ENCODE measurements around the gene EHD1. TPM values are rescaled to one million over a fixed set of nuclear protein-coding genes. Genes with fewer than 3 reads are reported as not detected.

The EHD1 gene
- total RNA-seq, 1 donor from 2014 or later, result 111 TPM

DNA sequence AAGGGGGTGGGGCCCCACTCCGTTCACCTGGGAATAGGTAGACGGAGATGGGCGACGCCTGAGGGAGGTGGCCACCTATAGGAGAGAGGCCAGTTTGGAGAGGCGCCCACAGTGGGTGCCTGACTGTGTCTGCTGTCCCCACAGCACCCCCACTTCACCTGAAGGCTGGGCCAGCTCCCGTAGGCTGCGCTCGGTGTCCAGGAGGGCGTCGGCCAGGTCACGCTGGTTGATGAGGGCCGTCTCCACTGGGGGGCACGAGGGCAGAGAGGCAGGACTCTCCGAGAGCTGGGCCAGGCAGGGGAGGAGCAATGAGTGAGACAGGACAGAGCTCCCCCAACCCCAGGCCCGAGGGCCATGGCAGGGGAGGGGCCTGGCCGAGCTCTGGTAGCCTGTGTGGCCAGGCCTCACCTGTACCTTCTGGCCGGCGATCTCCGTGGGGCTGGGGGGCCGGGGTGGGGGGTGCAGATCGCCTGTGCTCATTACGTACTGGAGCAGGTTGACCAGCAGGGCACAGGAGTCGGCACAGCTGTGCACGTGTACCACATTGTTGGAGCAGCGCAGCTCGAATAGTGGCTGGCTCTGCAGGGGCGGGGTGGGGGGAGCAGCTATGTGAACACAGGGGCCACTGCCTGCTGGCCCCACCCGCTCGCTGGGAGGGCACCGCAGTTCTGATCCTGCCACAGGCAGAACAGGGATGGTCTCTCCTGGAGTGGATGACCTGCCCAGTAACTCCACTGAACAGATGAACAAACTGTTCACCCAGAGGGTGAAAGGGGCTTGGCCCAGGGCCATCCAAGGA lies 23.9 kb upstream of the EHD1 start:
- Mint-ChIP-seq H3K4me1 (ENCODE audit: low read depth) (no peaks in the 10 kb centered on the region), H3K27ac (ENCODE audit: unreplicated experiment) (no peak overlapping the region), H3K36me3 (ENCODE audit: low read depth) (peaks cover 25% of the 10 kb centered on the region), H3K27me3 (ENCODE audit: low read depth) (no peaks in the 10 kb centered on the region), H3K4me3 (ENCODE audit: unreplicated experiment) (no peak overlapping the region), H3K9me3 (ENCODE audit: low read depth) (no peaks in the 10 kb centered on the region)
- TF ChIP-seq, protein P1, sequence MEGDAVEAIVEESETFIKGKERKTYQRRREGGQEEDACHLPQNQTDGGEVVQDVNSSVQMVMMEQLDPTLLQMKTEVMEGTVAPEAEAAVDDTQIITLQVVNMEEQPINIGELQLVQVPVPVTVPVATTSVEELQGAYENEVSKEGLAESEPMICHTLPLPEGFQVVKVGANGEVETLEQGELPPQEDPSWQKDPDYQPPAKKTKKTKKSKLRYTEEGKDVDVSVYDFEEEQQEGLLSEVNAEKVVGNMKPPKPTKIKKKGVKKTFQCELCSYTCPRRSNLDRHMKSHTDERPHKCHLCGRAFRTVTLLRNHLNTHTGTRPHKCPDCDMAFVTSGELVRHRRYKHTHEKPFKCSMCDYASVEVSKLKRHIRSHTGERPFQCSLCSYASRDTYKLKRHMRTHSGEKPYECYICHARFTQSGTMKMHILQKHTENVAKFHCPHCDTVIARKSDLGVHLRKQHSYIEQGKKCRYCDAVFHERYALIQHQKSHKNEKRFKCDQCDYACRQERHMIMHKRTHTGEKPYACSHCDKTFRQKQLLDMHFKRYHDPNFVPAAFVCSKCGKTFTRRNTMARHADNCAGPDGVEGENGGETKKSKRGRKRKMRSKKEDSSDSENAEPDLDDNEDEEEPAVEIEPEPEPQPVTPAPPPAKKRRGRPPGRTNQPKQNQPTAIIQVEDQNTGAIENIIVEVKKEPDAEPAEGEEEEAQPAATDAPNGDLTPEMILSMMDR (IDR thresholded peaks at IDR 0.05), result no peak
- DNase-seq (ENCODE audit: low spot score), result peak; percentile 93

DNA sequence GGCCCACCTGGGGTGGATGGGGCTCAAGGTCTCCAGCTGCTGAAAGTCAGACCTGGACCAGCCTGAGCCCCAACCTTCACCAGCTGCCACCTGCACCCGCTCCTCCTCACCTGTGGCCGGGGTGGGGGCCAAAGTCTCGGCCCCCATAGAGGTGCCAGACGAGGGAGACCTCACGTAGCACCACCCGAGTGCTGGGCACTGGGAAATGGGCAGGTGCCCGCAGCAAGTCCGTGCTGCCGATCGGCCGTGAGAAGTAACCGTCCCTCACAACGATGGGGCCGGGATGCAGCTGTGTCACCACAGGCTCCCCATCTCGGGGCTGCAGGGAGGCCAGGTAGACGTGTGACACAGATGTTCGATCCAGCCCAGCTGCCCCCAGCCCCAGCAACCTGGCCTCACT lies 22.4 kb upstream of the EHD1 start:
- Mint-ChIP-seq H3K36me3 (ENCODE audit: low read depth) (peaks cover 27% of the 10 kb centered on the region), H3K4me1 (ENCODE audit: low read depth) (no peaks in the 10 kb centered on the region), H3K9me3 (ENCODE audit: low read depth) (no peaks in the 10 kb centered on the region), H3K4me3 (ENCODE audit: unreplicated experiment) (no peak overlapping the region), H3K27me3 (ENCODE audit: low read depth) (no peaks in the 10 kb centered on the region), H3K27ac (ENCODE audit: unreplicated experiment) (no peak overlapping the region)
- no peak for DNase-seq (ENCODE audit: low spot score)
- TF ChIP-seq, protein P1 (IDR thresholded peaks at IDR 0.05), result no peak

DNA sequence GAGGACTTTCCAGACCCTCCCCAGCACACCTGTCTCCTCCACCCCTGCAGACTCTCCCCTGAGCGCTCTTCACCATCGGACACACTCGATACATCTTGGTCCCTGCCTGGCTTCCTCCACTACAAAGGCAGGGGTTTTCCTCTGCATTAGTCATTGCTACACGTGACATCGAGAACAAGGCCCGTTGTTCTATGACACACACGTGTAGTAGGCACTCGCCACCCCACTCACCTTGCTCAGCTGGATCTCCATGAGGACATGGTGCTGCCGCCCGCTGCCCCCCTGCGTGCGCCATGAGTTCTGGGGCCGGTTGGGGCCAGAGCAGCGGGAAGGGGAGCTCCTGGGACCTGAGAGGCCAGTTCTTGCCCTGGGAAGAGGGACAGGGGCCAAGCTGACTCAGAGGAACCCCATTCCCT lies 21.9 kb upstream of the EHD1 start:
- H3K9me3 Mint-ChIP-seq (ENCODE audit: low read depth), result no peaks in the 10 kb centered on the region
- peaks cover 25% of the 10 kb centered on the region for H3K36me3 Mint-ChIP-seq (ENCODE audit: low read depth)
- no peaks in the 10 kb centered on the region for H3K27me3 Mint-ChIP-seq (ENCODE audit: low read depth)
- H3K27ac Mint-ChIP-seq (ENCODE audit: unreplicated experiment), result no peak overlapping the region
- TF ChIP-seq, protein P1 (IDR thresholded peaks at IDR 0.05), result no peak
- no peak for DNase-seq (ENCODE audit: low spot score)
- no peak overlapping the region for H3K4me3 Mint-ChIP-seq (ENCODE audit: unreplicated experiment)
- no peaks in the 10 kb centered on the region for H3K4me1 Mint-ChIP-seq (ENCODE audit: low read depth)

DNA sequence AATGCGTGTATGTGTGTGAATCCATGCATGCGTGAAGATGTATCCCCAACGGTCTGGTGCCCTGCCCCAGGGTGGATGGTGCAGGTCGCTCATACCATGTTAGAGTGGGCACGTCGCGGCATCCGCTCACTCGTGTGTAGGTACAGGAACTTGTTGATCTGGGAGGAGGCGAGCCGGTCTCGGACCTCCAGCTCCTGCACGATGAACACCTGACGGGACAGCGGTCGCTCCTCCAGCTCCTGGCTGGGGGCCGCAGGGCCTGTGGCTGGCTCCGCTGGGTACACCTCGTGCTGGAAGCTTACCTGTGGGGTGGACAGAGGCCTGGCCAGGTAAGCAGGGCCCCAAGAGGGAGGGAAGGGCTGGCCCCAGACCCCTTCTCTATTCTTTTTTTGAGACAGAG lies 20.1 kb upstream of the EHD1 start:
- peak; percentile 86 for DNase-seq (ENCODE audit: low spot score)
- H3K27ac Mint-ChIP-seq (ENCODE audit: unreplicated experiment), result no peak overlapping the region
- no peaks in the 10 kb centered on the region for H3K9me3 Mint-ChIP-seq (ENCODE audit: low read depth)
- peaks cover 22% of the 10 kb centered on the region for H3K36me3 Mint-ChIP-seq (ENCODE audit: low read depth)
- no peak overlapping the region for H3K4me3 Mint-ChIP-seq (ENCODE audit: unreplicated experiment)
- H3K27me3 Mint-ChIP-seq (ENCODE audit: low read depth), result no peaks in the 10 kb centered on the region
- TF ChIP-seq, protein P1 (IDR thresholded peaks at IDR 0.05), result no peak
- no peaks in the 10 kb centered on the region for H3K4me1 Mint-ChIP-seq (ENCODE audit: low read depth)

DNA sequence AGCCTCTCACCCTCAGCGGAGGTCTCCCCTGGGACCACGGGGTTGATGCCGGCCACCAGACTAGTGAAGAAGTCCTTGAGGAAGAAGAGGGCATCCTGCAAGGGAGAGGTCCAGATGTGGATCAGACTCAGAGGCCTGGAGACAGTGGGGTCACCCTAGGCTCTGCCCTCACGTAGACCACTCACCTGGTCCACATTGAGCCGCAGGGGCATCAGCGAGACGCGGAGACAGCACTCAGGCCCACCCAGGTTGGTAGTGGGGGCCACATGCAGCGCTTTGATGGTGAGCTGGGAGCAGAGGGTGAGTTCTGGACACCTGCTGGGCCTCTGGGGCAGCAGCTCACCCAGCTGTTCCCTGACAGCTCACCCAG lies 19.6 kb upstream of the EHD1 start:
- Mint-ChIP-seq H3K4me1 (ENCODE audit: low read depth) (no peaks in the 10 kb centered on the region), H3K36me3 (ENCODE audit: low read depth) (peaks cover 21% of the 10 kb centered on the region), H3K27ac (ENCODE audit: unreplicated experiment) (no peak overlapping the region), H3K4me3 (ENCODE audit: unreplicated experiment) (no peak overlapping the region), H3K9me3 (ENCODE audit: low read depth) (no peaks in the 10 kb centered on the region), H3K27me3 (ENCODE audit: low read depth) (no peaks in the 10 kb centered on the region)
- TF ChIP-seq, protein P1 (IDR thresholded peaks at IDR 0.05), result no peak
- no peak for DNase-seq (ENCODE audit: low spot score)

Data from chondrocyte (in vitro differentiated cells).